Left cardiac atrium (tissue), 4 donors: ENCODE results near the gene ACO2. TPM values are rescaled to one million over a fixed set of nuclear protein-coding genes. Genes with fewer than 3 reads are reported as not detected.
A peak's percentile ranks its signal among the peaks of the same experiment; 100 is the strongest.

Experiments used
- ATAC-seq, 2 donors: fragments of 200-7000 bp; cut with Tn5 transposase; one replicate each; pipeline ENCODE4 v1.9.1; 2020; ENCODE audit warnings: mild to moderate bottlenecking in 2 of 2, moderate library complexity in 2 of 2
- DNase-seq: peaks from one replicate; pipeline ENCODE4 v3.0.0-alpha.2; 2020
- intact Hi-C, 2 donors: fragments of 100-400 bp; cut with DNase I; formaldehyde crosslinking; loops; one replicate each; pipeline versions ENCODE4 v1.14.1 to v1.15.1; 2022 to 2023
- total RNA-seq, 2 donors: library from RNA; stranded (reverse); fragmentation: NEBNext Ultra II Directional; extraction: Animal tissue kit (Norgen Biotek cat#: 25700); gene quantifications; one replicate each; pipeline ENCODE4 v1.2.1, GENCODE V29; 2021
- donor health status: DM: no; HTN: yes; CAD: no.
- donor health status: DM: no; HTN: yes; CAD: no; lungs with severe emphysema.
- donor health status: DM: yes; HTN: yes; CAD: no.
- donor health status: Dilated cardiomyopathy.

Gene ACO2
- total RNA-seq, 2 donors from 2014 or later: 415 to 523 TPM

GRCh38 chr22:41575533-41575932 lies 106.6 kb downstream of the ACO2 start:
- intact Hi-C loops: no loop called here
- ATAC-seq (peak in 1 of 2 donors; percentile 1), DNase-seq (no peak)

GRCh38 chr22:41576877-41577276 lies 108.0 kb downstream of the ACO2 start:
- intact Hi-C loops: no loop called here
- DNase-seq (peak; percentile 62), ATAC-seq (peak; percentile 39 to 65)

GRCh38 chr22:41578114-41578513 lies 109.2 kb downstream of the ACO2 start:
- intact Hi-C loops: no loop called here
- ATAC-seq (no peak), DNase-seq (no peak)

Other genes starting within 250 kb of the ACO2 start
- 10 to 100 TPM in 1 of 2 donors, 1 to 10 TPM in 1; 7.7 to 14.4 TPM for gene CHADL, start 228.2 kb upstream of the ACO2 start, total RNA-seq
- 10 to 100 TPM; 33.7 to 34.0 TPM for gene RANGAP1, start 182.9 kb upstream of the ACO2 start, total RNA-seq
- 10 to 100 TPM; 35.0 to 39.3 TPM for gene ZC3H7B, start 167.6 kb upstream of the ACO2 start, total RNA-seq
- 10 to 100 TPM; 14.0 to 24.5 TPM for gene TEF, start 87.2 kb upstream of the ACO2 start, total RNA-seq
- 10 to 100 TPM; 57.4 to 63.1 TPM for gene TOB2, start 22.3 kb upstream of the ACO2 start, total RNA-seq
- gene PHF5A, start 425 bp upstream of the ACO2 start, total RNA-seq: 10 to 100 TPM; 22.8 to 28.1 TPM
- gene POLR3H, start 75.4 kb downstream of the ACO2 start, total RNA-seq: 10 to 100 TPM; 25.0 to 34.0 TPM
- gene CSDC2, start 91.9 kb downstream of the ACO2 start, total RNA-seq: 100 to 1,000 TPM; 165 to 217 TPM
- gene PMM1, start 120.7 kb downstream of the ACO2 start, total RNA-seq: 10 to 100 TPM; 13.0 to 22.1 TPM
- 10 to 100 TPM; 56.5 to 64.0 TPM for gene DESI1, start 151.9 kb downstream of the ACO2 start, total RNA-seq
- 100 to 1,000 TPM; 141 to 169 TPM for gene XRCC6, start 152.2 kb downstream of the ACO2 start, total RNA-seq
- gene SNU13, start 219.8 kb downstream of the ACO2 start, total RNA-seq: 100 to 1,000 TPM; 178 to 226 TPM
- 1 to 10 TPM in 1 of 2 donors, under 1 TPM in 1; 0.42 to 1.7 TPM for gene MEI1, start 230.4 kb downstream of the ACO2 start, total RNA-seq